ES-I3 (cell line): ENCODE measurements around the gene NOCT.
"Not testable (repeated sequence)": the region's sequence is repeated elsewhere in the genome, so short reads cannot be mapped to it uniquely, and the experiment has no call there.

Source experiments
- H3K36me3 ChIP-seq: 2 replicates; pipeline ENCODE4 v1.6.1; 2013; ENCODE audit warnings: mild to moderate bottlenecking, low read length, control low read depth, moderate library complexity; ENCODE audit not compliant: insufficient read depth
- H3K4me1 ChIP-seq: 2 replicates; pipeline ENCODE4 v1.6.1; 2013; ENCODE audit warnings: mild to moderate bottlenecking, control low read depth, low read length; ENCODE audit not compliant: insufficient read depth
- H3K9ac ChIP-seq: 2 replicates; pipeline ENCODE4 v1.6.1; 2013; ENCODE audit warnings: low read depth, mild to moderate bottlenecking, low read length, moderate library complexity
- H3K9me3 ChIP-seq: 2 replicates; pipeline ENCODE4 v1.6.1; 2013; ENCODE audit warnings: mild to moderate bottlenecking, low read length, moderate library complexity; ENCODE audit not compliant: control insufficient read depth, insufficient read depth

The NOCT gene

GRCh38 chr4:139044291-139044690 is 28.7 kb downstream of the NOCT start:
- H3K9ac ChIP-seq: no peak overlapping the region
- peaks cover 4% of the 10 kb centered on the region; the same call in 1 of the 2 replicates for H3K4me1 ChIP-seq
- peaks cover 19% of the 10 kb centered on the region for H3K36me3 ChIP-seq

GRCh38 chr4:139048026-139048425 is 32.4 kb downstream of the NOCT start:
- Histone ChIP-seq H3K9me3 (no peaks in the 10 kb centered on the region), H3K36me3 (peaks cover 18% of the 10 kb centered on the region), H3K9ac (no peak overlapping the region), H3K4me1 (peaks cover 6% of the 10 kb centered on the region)

More at GRCh38 chr4:139044291-139044690, 28.7 kb downstream of the NOCT start:
- no peaks in the 10 kb centered on the region for H3K9me3 ChIP-seq

GRCh38 chr4:139050446-139050845 is 34.9 kb downstream of the NOCT start:
- Histone ChIP-seq H3K9ac (no peak overlapping the region), H3K9me3 (no peaks in the 10 kb centered on the region), H3K36me3 (peaks cover 5% of the 10 kb centered on the region; the same call in 1 of the 2 replicates), H3K4me1 (peaks cover 6% of the 10 kb centered on the region)

- no peak overlapping the region for H3K9ac ChIP-seq
- H3K9me3 ChIP-seq: no peaks in the 10 kb centered on the region
- peaks cover under 1% of the 10 kb centered on the region; the same call in 1 of the 2 replicates for H3K36me3 ChIP-seq
- H3K4me1 ChIP-seq: peaks cover 6% of the 10 kb centered on the region
Measured at GRCh38 chr4:139053909-139054308, 38.3 kb downstream of the NOCT start.

GRCh38 chr4:139054791-139055505 is 39.4 kb downstream of the NOCT start:
- H3K36me3 ChIP-seq: peaks cover 7% of the 10 kb centered on the region; the same call in 1 of the 2 replicates
- no peak overlapping the region for H3K9ac ChIP-seq
- peaks cover 6% of the 10 kb centered on the region for H3K4me1 ChIP-seq
- no peaks in the 10 kb centered on the region for H3K9me3 ChIP-seq

GRCh38 chr4:139059026-139059425 is 43.4 kb downstream of the NOCT start:
- not testable (repeated sequence) for H3K4me1 ChIP-seq, H3K9ac ChIP-seq, H3K36me3 ChIP-seq, H3K9me3 ChIP-seq

- Histone ChIP-seq H3K9me3 (no peaks in the 10 kb centered on the region), H3K9ac (no peak overlapping the region), H3K4me1 (no peaks in the 10 kb centered on the region), H3K36me3 (peaks cover 13% of the 10 kb centered on the region)
Measured at GRCh38 chr4:139060591-139060990, 45.0 kb downstream of the NOCT start.

- H3K9ac ChIP-seq: no peak overlapping the region
Measured at GRCh38 chr4:139076016-139076744, 60.6 kb downstream of the NOCT start.

GRCh38 chr4:139077567-139078355 is 62.2 kb downstream of the NOCT start:
- H3K9ac ChIP-seq: no peak overlapping the region
- H3K36me3 ChIP-seq: 0 out of 2 replicates have a peak, but pooled peaks cover 3% of the 10 kb centered on the region
- 0 out of 2 replicates have a peak, but pooled peaks cover 3% of the 10 kb centered on the region for H3K4me1 ChIP-seq
- no peaks in the 10 kb centered on the region for H3K9me3 ChIP-seq

More at GRCh38 chr4:139076016-139076744, 60.6 kb downstream of the NOCT start:
- Histone ChIP-seq H3K4me1 (no peaks in the 10 kb centered on the region), H3K36me3 (0 out of 2 replicates have a peak, but pooled peaks cover 3% of the 10 kb centered on the region), H3K9me3 (no peaks in the 10 kb centered on the region)

GRCh38 chr4:139078926-139079325 is 63.3 kb downstream of the NOCT start:
- 0 out of 2 replicates have a peak, but pooled peaks cover 3% of the 10 kb centered on the region for H3K4me1 ChIP-seq
- H3K9me3 ChIP-seq: no peaks in the 10 kb centered on the region
- H3K36me3 ChIP-seq: no peaks in the 10 kb centered on the region
- H3K9ac ChIP-seq: no peak overlapping the region

GRCh38 chr4:139082750-139083606 is 67.4 kb downstream of the NOCT start:
- no peaks in the 10 kb centered on the region for H3K36me3 ChIP-seq
- peak overlapping the region; percentile 97 for H3K9ac ChIP-seq
- peaks cover 8% of the 10 kb centered on the region; the same call in 1 of the 2 replicates for H3K4me1 ChIP-seq
- H3K9me3 ChIP-seq: no peaks in the 10 kb centered on the region

GRCh38 chr4:139083607-139083955 is 68.0 kb downstream of the NOCT start:
- Histone ChIP-seq H3K9me3 (no peaks in the 10 kb centered on the region), H3K9ac (peak overlapping the region; percentile 97), H3K36me3 (no peaks in the 10 kb centered on the region), H3K4me1 (peaks cover 8% of the 10 kb centered on the region; the same call in 1 of the 2 replicates)

GRCh38 chr4:139083956-139084803 is 68.6 kb downstream of the NOCT start:
- Histone ChIP-seq H3K9me3 (no peaks in the 10 kb centered on the region), H3K9ac (peak overlapping the region; percentile 97), H3K36me3 (no peaks in the 10 kb centered on the region), H3K4me1 (peaks cover 8% of the 10 kb centered on the region; the same call in 1 of the 2 replicates)
